Fibroblast of lung (primary cell): ENCODE results near the gene ZBTB16.

ENCODE experiments used
- CTCF ChIP-seq, 2 donors: IDR thresholded peaks in 1 of 2; conservative IDR thresholded peaks in 1 of 2; 1 replicate in 1 of 2; 2 replicates in 1 of 2; pipeline ENCODE4 v1.5.1; 2011 to 2012; ENCODE audit warnings: low read length in 2 of 2, control low read depth in 1 of 2, inconsistent platforms in 1 of 2, low read depth in 1 of 2, mild to moderate bottlenecking in 1 of 2
- EZH2 ChIP-seq: IDR thresholded peaks from 2 replicates; pipeline ENCODE4 v1.5.1; 2012; ENCODE audit warnings: low read length, control low read depth, mild to moderate bottlenecking; ENCODE audit errors: missing control alignments

GRCh38 chr11:114098927-114099326 lies 39.4 kb downstream of the ZBTB16 start:
- TF ChIP-seq EZH2 = no peak
- TF ChIP-seq CTCF (conservative IDR thresholded peaks at IDR 0.05 in 1 of 2, IDR thresholded peaks at IDR 0.05 in 1 of 2; ENCODE audit: low read depth in 1 of 2, low read length in 2 of 2) = no peak
